HG03196 (cell line): Measurements from ENCODE around the gene PMS2.
"Not testable (repeated sequence)": the region's sequence is repeated elsewhere in the genome, so short reads cannot be mapped to it uniquely, and the experiment has no call there.

Experiments
- ATAC-seq: cut with Tn5 transposase; IDR thresholded peaks from one replicate; pipeline ENCODE4 v1.9.1; 2021; ENCODE audit not compliant: unreplicated experiment

PMS2 gene

GRCh38 chr7:6008668-6009611 lies at the start of gene PMS2, which contains the start of gene AIMP2:
Gene PMS2, minus strand, starts transcription at chr7:6009049. Its CDS starts 30 bp downstream, at chr7:6009019.
Gene AIMP2, plus strand, starts transcription at chr7:6009272. Its CDS starts 92 bp downstream, at chr7:6009364.
- ATAC-seq: peak; percentile 94

- no peak for ATAC-seq
These were observed 48.7 kb upstream of the PMS2 start for GRCh38 chr7:6057316-6058129.

- ATAC-seq: no peak
These were observed 47.8 kb upstream of the PMS2 start for GRCh38 chr7:6056616-6057015.

- not testable (repeated sequence) for ATAC-seq
These were observed 42.3 kb upstream of the PMS2 start for GRCh38 chr7:6051185-6051584.

- no peak for ATAC-seq
These were observed 40.9 kb upstream of the PMS2 start for GRCh38 chr7:6049780-6050179.

GRCh38 chr7:6035686-6036085 lies 26.8 kb upstream of the PMS2 start:
- ATAC-seq: no peak

- no peak for ATAC-seq
These were observed 26.3 kb upstream of the PMS2 start for GRCh38 chr7:6035165-6035564.

GRCh38 chr7:6032641-6033040 lies 23.8 kb upstream of the PMS2 start:
- ATAC-seq: no peak

- ATAC-seq: no peak
These were observed 23.3 kb upstream of the PMS2 start for GRCh38 chr7:6032167-6032566.

GRCh38 chr7:6031567-6031966 lies 22.7 kb upstream of the PMS2 start:
- no peak for ATAC-seq

- no peak for ATAC-seq
These were observed 22.1 kb upstream of the PMS2 start, which contains the start of gene ANKRD61 for GRCh38 chr7:6030988-6031387. Gene ANKRD61, plus strand, starts transcription at chr7:6031376. Its CDS starts 0 bp downstream, at chr7:6031376.

GRCh38 chr7:6028563-6028962 lies 19.7 kb upstream of the PMS2 start:
- ATAC-seq: no peak

GRCh38 chr7:6027806-6028365 lies 19.0 kb upstream of the PMS2 start:
- ATAC-seq: no peak

- no peak for ATAC-seq
These were observed 18.0 kb upstream of the PMS2 start for GRCh38 chr7:6026820-6027311.

- peak; percentile 68 for ATAC-seq
These were observed 17.4 kb upstream of the PMS2 start for GRCh38 chr7:6026011-6026819.

- no peak for ATAC-seq
These were observed 15.2 kb upstream of the PMS2 start for GRCh38 chr7:6023974-6024435.

- ATAC-seq: no peak
These were observed 13.9 kb upstream of the PMS2 start for GRCh38 chr7:6022707-6023106.

- no peak for ATAC-seq
These were observed 11.8 kb upstream of the PMS2 start for GRCh38 chr7:6020371-6021286.

- ATAC-seq: no peak
These were observed 7.8 kb upstream of the PMS2 start for GRCh38 chr7:6016653-6016966.
